BJ (cell line): ENCODE data around the gene SLC24A4. TPM values are rescaled to one million over a fixed set of nuclear protein-coding genes. Genes with fewer than 3 reads are reported as not detected.

Experiments used
- CTCF ChIA-PET: fragments of 350-600 bp; formaldehyde crosslinking; extraction: SDS; loops from one replicate; lab custom pipeline; 2021; ENCODE audit warnings: antibody characterized with exemption, inconsistent platforms; lab: Yijun Ruan, JAX
- POLR2A ChIA-PET: fragments of 300-600 bp; sonication (Branson Sonifier 250); formaldehyde crosslinking; extraction: SDS; loops from one replicate; lab custom pipeline; 2021; ENCODE audit warnings: antibody characterized with exemption; lab: Charles Lee
- DNase-seq: peaks from one replicate; pipeline ENCODE4 v3.0.0-alpha.2; 2011; ENCODE audit warnings: low read depth
- H3K27me3 ChIP-seq: 2 replicates; pipeline ENCODE4 v1.6.0; 2011; ENCODE audit warnings: low read length; ENCODE audit not compliant: control insufficient read depth, insufficient read depth
- H3K36me3 ChIP-seq: 2 replicates; pipeline ENCODE4 v1.5.1; 2011; ENCODE audit warnings: low read length; ENCODE audit not compliant: control insufficient read depth, insufficient read depth
- H3K4me3 ChIP-seq: 2 replicates; pipeline ENCODE4 v1.5.1; 2011; ENCODE audit warnings: low read depth, mild to moderate bottlenecking, control low read depth, low read length
- CTCF ChIP-seq: IDR thresholded peaks from 2 replicates; pipeline ENCODE4 v1.5.1; 2011; ENCODE audit warnings: low read depth, mild to moderate bottlenecking, control low read depth, inconsistent platforms, low read length, moderate library complexity; ENCODE audit not compliant: insufficient read depth
- polyA plus RNA-seq: library from polyadenylated mRNA; depleted of rRNA; stranded (reverse); fragments of >200 nt; gene quantifications from 2 replicates; pipeline ENCODE4 v1.2.3, GENCODE V29; 2011

SLC24A4 gene
- polyA plus RNA-seq, 1 experiment: not detected

GRCh38 chr14:92506231-92506630 is 183.3 kb downstream of the SLC24A4 start:
- no peak for DNase-seq
- Histone ChIP-seq H3K4me3 (no peak overlapping the region), H3K36me3 (no peaks in the 10 kb centered on the region), H3K27me3 (no peaks in the 10 kb centered on the region)
- POLR2A ChIA-PET: no interaction called here
- CTCF ChIA-PET: interaction anchor here (1.4 kb wide), 1 partner anchor 181 kb away, joined by 4 read pairs; no protein-coding TSS in a partner anchor
- no peak for TF ChIP-seq CTCF

- H3K27me3 ChIP-seq: no peaks in the 10 kb centered on the region
- no peak for TF ChIP-seq CTCF
- DNase-seq: no peak
- ChIA-PET CTCF (no interaction called here), POLR2A (no interaction called here)
- no peaks in the 10 kb centered on the region for H3K36me3 ChIP-seq
- H3K4me3 ChIP-seq: no peak overlapping the region
Measured at GRCh38 chr14:92507174-92507768, 184.3 kb downstream of the SLC24A4 start.

GRCh38 chr14:92510972-92511371 is 188.0 kb downstream of the SLC24A4 start:
- POLR2A ChIA-PET: no interaction called here
- no peak for DNase-seq
- CTCF ChIA-PET: interaction anchor here (0.8 kb wide), 1 partner anchor 9 kb away, joined by 3 read pairs; no protein-coding TSS in a partner anchor
- H3K4me3 ChIP-seq: no peak overlapping the region
- H3K36me3 ChIP-seq: no peaks in the 10 kb centered on the region
- no peak for TF ChIP-seq CTCF
- no peaks in the 10 kb centered on the region for H3K27me3 ChIP-seq

- no peak for TF ChIP-seq CTCF
- peak; percentile 84 for DNase-seq
- H3K4me3 ChIP-seq: no peak overlapping the region
- CTCF ChIA-PET: interaction anchor here (0.6 to 0.9 kb wide), 2 partner anchors 18 to 95 kb away, joined by 3 to 4 read pairs; no protein-coding TSS in a partner anchor
- POLR2A ChIA-PET: no interaction called here
- no peaks in the 10 kb centered on the region for H3K36me3 ChIP-seq
- no peaks in the 10 kb centered on the region for H3K27me3 ChIP-seq
Measured at GRCh38 chr14:92511453-92512238, 188.7 kb downstream of the SLC24A4 start.

- CTCF ChIA-PET: no interaction called here
- peak overlapping the region; percentile 79 for H3K4me3 ChIP-seq
- H3K27me3 ChIP-seq: no peaks in the 10 kb centered on the region
- no peak for TF ChIP-seq CTCF
- POLR2A ChIA-PET: no interaction called here
- no peaks in the 10 kb centered on the region for H3K36me3 ChIP-seq
- no peak for DNase-seq
Measured at GRCh38 chr14:92512807-92513203, 189.8 kb downstream of the SLC24A4 start.
